Stimulated activated CD8-positive, alpha-beta memory T cell treated with anti-CD3 and anti-CD28 coated beads, Interleukin-2, amount 100 ng/mL, for 48 hours (primary cell): Measurements from ENCODE around the gene S1PR2.
"Not testable (repeated sequence)": the region's sequence is repeated elsewhere in the genome, so short reads cannot be mapped to it uniquely, and the experiment has no call there.

ENCODE experiments used
- DNase-seq, 2 donors: peaks; one replicate each; pipeline ENCODE4 v3.0.0-alpha.2; 2020; ENCODE audit warnings: low read depth in 2 of 2

Gene S1PR2

GRCh38 chr19:10254244-10254643 lies 23.1 kb upstream of the S1PR2 start:
- DNase-seq, result no peak

- no peak for DNase-seq
These were observed 21.6 kb upstream of the S1PR2 start for GRCh38 chr19:10252707-10253106.

DNA sequence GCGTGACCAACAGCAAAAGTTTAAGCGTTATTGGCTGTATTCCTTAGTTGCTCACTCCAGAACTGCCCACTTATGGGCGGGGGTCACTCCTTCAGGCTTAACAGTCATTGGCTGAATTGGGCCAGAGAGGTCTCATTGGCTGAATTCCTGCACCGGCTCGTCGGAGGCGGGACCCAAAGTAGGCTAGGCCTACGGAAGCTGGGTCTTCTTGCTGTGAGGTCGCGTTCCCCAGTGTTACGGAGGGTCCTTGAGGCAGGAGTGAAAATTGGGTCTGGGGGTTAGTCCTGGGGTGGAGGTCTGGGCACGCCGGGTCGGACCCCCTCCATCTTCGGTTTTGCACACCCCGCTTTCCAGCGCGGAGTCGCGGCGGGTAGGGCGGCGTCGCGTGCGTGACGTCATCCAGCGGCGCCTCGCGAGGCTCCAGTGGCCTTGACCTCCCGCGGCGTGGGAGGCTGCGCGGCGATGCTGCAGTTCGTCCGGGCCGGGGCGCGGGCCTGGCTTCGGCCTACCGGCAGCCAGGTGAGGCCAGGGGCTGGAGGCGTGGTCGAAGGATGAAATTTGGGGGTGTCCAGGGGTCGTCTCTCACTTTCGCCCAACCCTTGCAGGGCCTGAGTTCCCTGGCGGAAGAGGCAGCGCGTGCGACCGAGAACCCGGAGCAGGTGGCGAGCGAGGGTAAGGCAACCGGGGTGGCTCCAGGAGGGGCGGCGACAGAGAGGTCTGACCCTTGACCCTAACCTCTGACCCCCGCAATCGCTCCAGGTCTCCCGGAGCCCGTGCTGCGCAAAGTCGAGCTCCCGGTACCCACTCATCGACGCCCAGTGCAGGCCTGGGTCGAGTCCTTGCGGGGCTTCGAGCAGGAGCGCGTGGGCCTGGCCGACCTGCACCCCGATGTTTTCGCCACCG lies 20.9 kb upstream of the S1PR2 start, which contains the start of gene MRPL4:
TSS of gene MRPL4 (plus strand) at position 423 of the 903 bp plus-strand sequence. CDS start at position 463, 40 bp downstream.
- peak; percentile 87 to 91 for DNase-seq

DNA sequence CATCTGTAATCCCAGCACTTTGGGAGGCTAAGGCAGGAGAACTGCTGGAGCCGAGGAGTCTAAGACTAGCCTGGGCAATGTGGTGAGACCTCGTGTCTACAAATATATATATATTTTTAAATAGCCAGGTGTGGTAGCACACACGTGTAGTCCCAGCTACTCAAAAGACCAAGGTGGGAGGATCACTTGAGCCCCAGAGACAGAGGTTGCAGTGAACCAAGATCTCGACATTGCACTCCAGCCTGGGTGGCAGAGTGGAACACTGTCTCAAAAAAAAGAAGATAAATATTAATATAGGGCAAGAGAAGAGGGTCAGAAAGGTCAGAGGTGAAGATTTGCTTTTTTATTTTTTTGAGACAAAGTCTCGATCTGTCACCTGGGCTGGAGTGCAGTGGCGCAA lies 15.4 kb upstream of the S1PR2 start:
- DNase-seq, result no peak

GRCh38 chr19:10245189-10245939 lies 14.2 kb upstream of the S1PR2 start:
- DNase-seq, result no peak

- DNase-seq, result no peak
These were observed 12.5 kb upstream of the S1PR2 start for GRCh38 chr19:10243606-10244005.

GRCh38 chr19:10241826-10242449 lies 10.8 kb upstream of the S1PR2 start:
- DNase-seq, result not testable (repeated sequence)

GRCh38 chr19:10238172-10238783 lies 7.1 kb upstream of the S1PR2 start:
- DNase-seq, result no peak

DNA sequence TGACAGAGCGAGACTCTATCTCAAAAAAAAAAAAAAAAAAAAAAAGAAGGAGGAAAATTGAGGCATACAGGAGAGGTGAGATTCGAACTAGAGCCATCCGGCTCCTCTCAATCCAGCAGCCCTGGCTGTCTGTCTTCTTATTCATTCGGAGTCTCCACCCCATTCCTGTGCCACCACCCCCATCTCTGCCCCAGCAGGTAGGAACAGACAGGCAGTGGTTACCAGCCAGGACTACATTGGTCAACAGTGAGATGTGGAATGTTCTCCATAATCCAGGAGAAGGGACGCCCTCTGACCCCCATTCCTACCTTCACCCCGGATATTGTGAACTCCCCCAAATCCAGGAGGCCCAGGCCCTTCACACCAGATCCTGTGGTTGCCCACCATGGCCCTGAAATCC lies 6.6 kb upstream of the S1PR2 start:
- DNase-seq, result no peak

GRCh38 chr19:10235409-10235808 lies 4.3 kb upstream of the S1PR2 start:
- DNase-seq, result not testable (repeated sequence)

DNA sequence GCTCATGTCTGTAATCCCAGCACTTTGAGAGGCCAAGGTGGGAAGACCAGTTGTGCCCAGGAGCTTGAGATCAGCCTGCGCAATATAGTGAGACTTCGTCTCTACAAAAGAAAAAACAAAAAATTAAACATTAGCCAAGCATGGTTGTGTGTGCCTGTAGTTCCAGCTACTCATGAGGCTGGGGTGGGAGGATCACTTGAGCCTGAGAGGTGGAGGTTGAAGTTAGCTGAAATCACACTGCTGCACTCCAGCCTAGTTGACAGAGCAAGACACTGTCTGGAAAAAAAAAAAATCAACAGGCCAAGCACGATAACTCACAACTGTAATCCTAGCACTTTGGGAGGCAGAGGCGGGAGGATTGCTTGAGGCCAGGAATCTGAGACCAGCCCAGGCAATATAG lies 3.9 kb upstream of the S1PR2 start:
- DNase-seq, result no peak

DNA sequence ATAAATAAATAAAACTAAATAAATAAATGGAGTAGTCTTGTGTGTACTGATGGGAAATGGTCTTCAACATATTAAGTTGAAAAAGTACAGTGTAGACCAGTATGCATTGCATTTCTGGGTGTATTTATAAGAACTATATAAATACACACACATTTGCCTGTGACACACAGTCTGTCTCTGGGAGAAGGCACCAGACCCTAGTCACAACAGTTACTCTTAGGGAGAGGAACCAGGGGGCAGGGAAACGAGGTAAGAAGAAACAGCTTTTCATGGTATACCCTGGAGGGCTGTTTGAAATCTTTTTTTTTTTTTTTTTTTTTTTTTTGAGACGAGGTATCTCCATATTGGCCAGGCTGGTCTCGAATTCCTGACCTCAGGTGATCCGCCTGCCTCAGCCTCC lies 2.8 kb upstream of the S1PR2 start:
- DNase-seq, result no peak

- DNase-seq, result no peak
These were observed 589 bp upstream of the S1PR2 start for GRCh38 chr19:10231612-10232228.

DNA sequence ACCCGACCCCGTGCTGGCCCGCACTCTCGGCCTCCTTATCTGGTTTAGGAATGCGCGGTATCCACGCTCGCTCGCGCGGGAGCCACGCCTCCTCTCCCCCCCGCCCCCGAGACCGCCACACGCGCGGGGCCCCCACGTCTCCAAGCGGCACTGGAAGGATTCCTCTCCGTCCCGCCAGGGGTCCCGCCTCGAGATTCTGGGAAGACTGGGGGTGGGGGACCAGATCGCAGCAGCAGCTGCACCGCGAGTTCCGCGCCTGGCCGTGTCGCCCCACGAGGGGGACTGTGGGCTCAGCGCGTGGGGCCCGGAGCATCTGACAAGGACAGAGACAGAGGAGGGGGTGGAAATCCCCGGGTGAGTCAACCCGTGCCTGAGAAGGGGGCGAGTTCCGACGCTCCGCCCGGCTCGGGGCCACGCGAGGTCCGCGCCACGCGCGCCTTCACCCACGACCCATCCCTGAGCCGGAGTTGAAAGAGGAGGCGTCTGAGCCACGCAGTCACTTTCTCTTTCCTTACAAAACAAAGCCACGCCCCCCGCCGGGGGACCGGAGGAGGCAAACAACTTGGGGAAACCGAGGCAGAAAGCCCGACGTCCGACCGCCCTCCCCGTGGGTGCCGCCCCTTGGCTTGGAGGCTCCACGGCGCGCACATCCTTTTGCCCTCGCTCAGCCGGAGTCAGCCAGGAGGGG lies 814 bp downstream of the S1PR2 start:
- DNase-seq, result peak; percentile 17 to 25

DNA sequence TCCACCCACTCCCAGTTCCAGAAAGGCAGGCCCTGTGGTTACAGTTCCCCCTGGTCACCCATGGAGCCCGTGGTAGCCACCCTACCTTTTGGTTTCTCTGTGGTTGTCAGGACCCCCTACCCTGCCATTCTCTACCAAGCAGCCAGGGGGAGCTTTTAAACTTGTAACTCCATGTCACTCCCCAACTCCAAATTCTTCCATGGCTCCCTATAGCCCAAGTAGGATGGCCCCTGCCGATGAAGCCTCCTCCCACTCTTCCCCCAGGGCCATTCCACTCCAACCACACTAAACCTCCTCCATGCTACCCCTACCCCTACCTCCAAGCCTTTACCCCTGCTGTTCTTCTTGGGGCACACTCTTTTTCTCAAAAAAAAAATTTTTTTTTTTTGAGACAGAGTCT lies 2.2 kb downstream of the S1PR2 start:
- no peak for DNase-seq

DNA sequence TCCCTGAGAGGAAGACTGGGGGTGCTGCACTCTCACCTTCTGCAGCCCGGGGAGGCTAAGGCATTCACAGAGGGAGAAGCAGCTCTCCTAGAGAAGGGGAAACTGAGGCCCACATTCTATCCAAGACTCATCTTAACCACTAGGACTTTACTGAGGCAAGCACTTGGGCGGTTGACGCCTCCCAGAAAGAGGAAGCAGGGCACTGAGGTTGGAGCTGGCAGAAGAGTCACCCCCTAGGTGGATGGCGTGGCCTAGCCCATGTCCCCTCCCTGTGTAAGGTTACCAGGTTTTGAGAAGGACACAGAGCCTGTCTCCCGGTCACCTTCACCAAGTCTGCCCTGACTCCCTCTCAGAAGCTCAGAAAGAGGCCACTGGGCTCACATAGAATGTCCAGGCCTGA lies 2.7 kb downstream of the S1PR2 start:
- DNase-seq, result no peak

DNA sequence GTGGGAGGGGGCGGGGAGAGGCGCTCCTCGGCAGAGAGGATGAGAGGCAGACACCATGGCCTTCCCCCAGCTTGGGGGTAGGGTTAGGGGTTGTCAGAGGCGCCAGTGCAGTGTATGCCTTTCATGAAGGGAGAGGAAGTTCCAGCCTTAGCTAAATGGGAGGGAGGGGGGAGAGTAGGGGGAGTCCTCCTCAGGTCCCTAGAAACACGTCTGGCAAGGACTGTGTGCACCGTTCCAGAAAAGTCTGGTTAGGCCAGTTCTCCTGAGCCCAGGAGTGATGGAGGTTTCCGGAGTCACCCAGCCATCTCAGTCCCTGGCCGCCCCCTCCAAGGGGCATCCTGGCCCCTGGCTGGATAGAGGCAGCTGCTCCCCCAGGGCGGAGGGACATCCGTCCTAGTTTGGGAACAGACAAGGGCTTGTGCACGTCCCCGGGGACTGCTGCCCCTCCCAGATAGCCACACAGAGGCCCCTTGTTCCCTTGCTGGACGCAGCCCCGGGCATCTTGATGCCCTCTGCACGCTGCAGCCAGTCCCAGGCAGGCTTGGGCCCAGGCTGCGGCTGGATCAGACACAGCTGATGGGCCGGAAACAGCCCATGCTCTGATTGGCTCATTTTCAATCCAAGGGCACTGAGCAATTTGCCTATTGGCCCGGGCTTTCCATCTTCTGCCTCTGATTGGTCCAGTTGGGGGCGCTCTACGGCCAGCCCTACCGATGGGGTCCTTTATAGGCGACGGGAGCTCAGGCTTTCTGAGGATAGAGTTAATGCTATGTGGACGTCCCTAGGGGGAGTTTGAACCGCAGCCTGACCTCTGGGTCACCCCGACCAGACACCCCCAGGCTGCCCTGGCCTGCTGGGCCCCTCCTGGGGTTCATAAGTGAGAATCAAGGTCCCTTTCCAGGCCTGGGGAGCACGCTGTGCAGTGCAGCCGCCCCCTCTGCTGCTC lies 3.8 kb downstream of the S1PR2 start:
- DNase-seq, result no peak

GRCh38 chr19:10226376-10227025 lies 4.6 kb downstream of the S1PR2 start:
- DNase-seq, result no peak

GRCh38 chr19:10226021-10226375 lies 5.1 kb downstream of the S1PR2 start:
- no peak for DNase-seq
